GM18858 (cell line): ENCODE measurements around the gene PALM.

Source experiments
- ATAC-seq: cut with Tn5 transposase; IDR thresholded peaks from one replicate; pipeline ENCODE4 v1.9.1; 2021; ENCODE audit not compliant: unreplicated experiment

Gene PALM

GRCh38 chr19:778910-779653, 70.3 kb downstream of the PALM start:
- no peak for ATAC-seq

- ATAC-seq: no peak
These were observed 72.2 kb downstream of the PALM start for GRCh38 chr19:780935-781334.

- ATAC-seq: no peak
These were observed 73.1 kb downstream of the PALM start for GRCh38 chr19:781800-782184.

GRCh38 chr19:782185-782877, 73.6 kb downstream of the PALM start:
- ATAC-seq: no peak

- ATAC-seq: no peak
These were observed 74.3 kb downstream of the PALM start for GRCh38 chr19:782878-783668.

- no peak for ATAC-seq
These were observed 75.8 kb downstream of the PALM start for GRCh38 chr19:784541-784940.

- ATAC-seq: no peak
These were observed 78.8 kb downstream of the PALM start for GRCh38 chr19:787536-787935.

GRCh38 chr19:788686-788982, 79.9 kb downstream of the PALM start:
- ATAC-seq: no peak

GRCh38 chr19:788983-789700, 80.4 kb downstream of the PALM start:
- ATAC-seq: no peak

GRCh38 chr19:789701-790060, 80.9 kb downstream of the PALM start:
- no peak for ATAC-seq

GRCh38 chr19:791007-791566, 82.4 kb downstream of the PALM start:
- no peak for ATAC-seq

GRCh38 chr19:791567-792305, 83.0 kb downstream of the PALM start:
- ATAC-seq: no peak

- ATAC-seq: no peak
These were observed 83.7 kb downstream of the PALM start for GRCh38 chr19:792306-792885.

- no peak for ATAC-seq
These were observed 85.1 kb downstream of the PALM start for GRCh38 chr19:793806-794205.

- no peak for ATAC-seq
These were observed 86.4 kb downstream of the PALM start for GRCh38 chr19:795073-795611.

GRCh38 chr19:795691-796581, 87.2 kb downstream of the PALM start:
- ATAC-seq: no peak

- ATAC-seq: peak; percentile 70
These were observed 88.2 kb downstream of the PALM start, which contains the start of gene PTBP1 for GRCh38 chr19:796692-797527. Gene PTBP1 (plus strand): TSS chr19:797452. CDS start chr19:797498, 46 bp downstream.
